MM.1S (cell line): Measurements from ENCODE around the gene COX14.
"Not testable (repeated sequence)": the region's sequence is repeated elsewhere in the genome, so short reads cannot be mapped to it uniquely, and the experiment has no call there.

ENCODE experiments used
- DNase-seq: peaks from one replicate; pipeline ENCODE4 v3.0.0-alpha.2; 2015
- H2AFZ ChIP-seq: fragments of 300-600 bp; sonication (generic); 2 replicates; pipeline ENCODE4 v1.6.0; 2016; ENCODE audit warnings: antibody characterized with exemption, low read length
- H3F3A ChIP-seq: fragments of 300-600 bp; sonication (generic); 2 replicates; pipeline ENCODE4 v1.6.1; 2016; ENCODE audit warnings: mild to moderate bottlenecking, antibody characterized with exemption, low read length, moderate library complexity, mixed read lengths; ENCODE audit not compliant: insufficient read depth
- H3K27ac ChIP-seq: fragments of 300-600 bp; sonication (generic); 2 replicates; pipeline ENCODE4 v1.5.1; 2016; ENCODE audit warnings: mild to moderate bottlenecking, low read length
- H3K27me3 ChIP-seq: fragments of 300-600 bp; sonication (generic); replicated peaks from 2 replicates; pipeline ENCODE4 v1.6.0; 2016; ENCODE audit warnings: low read length; ENCODE audit not compliant: insufficient read depth
- H3K36me3 ChIP-seq: fragments of 300-600 bp; sonication (generic); replicated peaks from 2 replicates; pipeline ENCODE4 v1.6.1; 2016; ENCODE audit warnings: mild to moderate bottlenecking, low read length, mixed read lengths; ENCODE audit not compliant: insufficient read depth
- H3K4me1 ChIP-seq: fragments of 300-600 bp; sonication (generic); 2 replicates; pipeline ENCODE4 v1.6.1; 2016; ENCODE audit warnings: low read length, mixed read lengths
- H3K4me2 ChIP-seq: fragments of 300-600 bp; sonication (generic); 2 replicates; pipeline ENCODE4 v1.6.0; 2016; ENCODE audit warnings: low read depth, low read length
- H3K4me3 ChIP-seq: fragments of 300-600 bp; sonication (generic); 2 replicates; pipeline ENCODE4 v1.5.1; 2016; ENCODE audit warnings: low read length, mixed read lengths
- H3K79me2 ChIP-seq: fragments of 300-600 bp; sonication (generic); 2 replicates; pipeline ENCODE4 v1.6.1; 2016; ENCODE audit warnings: mixed run types, low read length, mixed read lengths
- H3K9ac ChIP-seq: fragments of 300-600 bp; sonication (generic); 2 replicates; pipeline ENCODE4 v1.6.1; 2016; ENCODE audit warnings: low read length, mixed read lengths
- H3K9me2 ChIP-seq: fragments of 300-600 bp; sonication (generic); replicated peaks from 2 replicates; pipeline ENCODE4 v1.6.1; 2016; ENCODE audit warnings: mild to moderate bottlenecking, low read length, mixed read lengths; ENCODE audit not compliant: insufficient read depth
- H3K9me3 ChIP-seq: fragments of 300-600 bp; sonication (generic); replicated peaks from 2 replicates; pipeline ENCODE4 v1.6.1; 2016; ENCODE audit warnings: mild to moderate bottlenecking, low read length, mixed read lengths; ENCODE audit not compliant: insufficient read depth
- H4K20me1 ChIP-seq: fragments of 300-600 bp; sonication (generic); 2 replicates; pipeline ENCODE4 v1.6.1; 2016; ENCODE audit warnings: mild to moderate bottlenecking, low read length, moderate library complexity, mixed read lengths; ENCODE audit not compliant: insufficient read depth
- EZH2 ChIP-seq: fragments of 300-600 bp; sonication (generic); optimal IDR thresholded peaks from 2 replicates; pipeline ENCODE3; 2017; ENCODE audit warnings: low read depth, mild to moderate bottlenecking, antibody characterized with exemption, low read length, mixed read lengths
- EZH2phosphoT487 ChIP-seq: fragments of 300-600 bp; sonication (generic); IDR thresholded peaks from 2 replicates; pipeline ENCODE4 v1.6.1; 2018; ENCODE audit warnings: antibody characterized with exemption, low read length
- TF ChIP-seq, protein P1 (sequence below): fragments of 300-600 bp; sonication (generic); IDR thresholded peaks from 2 replicates; pipeline ENCODE4 v1.5.1; 2016; ENCODE audit warnings: antibody characterized with exemption, low read length, mixed read lengths

COX14 gene

DNA sequence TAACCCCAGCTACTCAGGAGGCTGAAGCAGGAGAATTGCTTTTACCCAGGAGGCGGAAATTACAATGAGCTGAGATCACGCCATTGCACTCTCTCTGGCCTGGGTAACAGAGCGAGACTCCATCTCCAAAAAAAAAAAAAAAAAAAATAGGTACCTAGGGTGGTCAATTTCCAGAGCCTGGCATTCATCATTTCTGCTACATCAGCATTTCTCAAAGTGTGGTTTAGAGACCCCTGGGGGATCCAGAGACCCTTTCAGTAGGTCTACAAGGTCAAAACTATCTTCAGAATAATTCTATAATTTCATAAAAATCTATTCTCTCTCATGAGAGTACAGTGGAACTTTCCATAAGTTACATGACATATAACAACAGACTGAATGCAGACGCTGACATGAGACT is 35.2 kb downstream of the COX14 start:
- no peaks in the 10 kb centered on the region for H3K9me2 ChIP-seq
- H3K4me2 ChIP-seq = no peak overlapping the region
- no peaks in the 10 kb centered on the region for H3K27me3 ChIP-seq
- no peaks in the 10 kb centered on the region for H4K20me1 ChIP-seq
- H3K4me1 ChIP-seq = no peaks in the 10 kb centered on the region
- H3F3A ChIP-seq = no peaks in the 10 kb centered on the region
- H3K9me3 ChIP-seq = no peaks in the 10 kb centered on the region
- no peak overlapping the region for H2AFZ ChIP-seq
- no peaks in the 10 kb centered on the region for H3K79me2 ChIP-seq
- DNase-seq = no peak
- H3K9ac ChIP-seq = no peak overlapping the region
- H3K27ac ChIP-seq = no peak overlapping the region
- H3K36me3 ChIP-seq = no peaks in the 10 kb centered on the region
- H3K4me3 ChIP-seq = no peak overlapping the region
- TF ChIP-seq, protein P1, sequence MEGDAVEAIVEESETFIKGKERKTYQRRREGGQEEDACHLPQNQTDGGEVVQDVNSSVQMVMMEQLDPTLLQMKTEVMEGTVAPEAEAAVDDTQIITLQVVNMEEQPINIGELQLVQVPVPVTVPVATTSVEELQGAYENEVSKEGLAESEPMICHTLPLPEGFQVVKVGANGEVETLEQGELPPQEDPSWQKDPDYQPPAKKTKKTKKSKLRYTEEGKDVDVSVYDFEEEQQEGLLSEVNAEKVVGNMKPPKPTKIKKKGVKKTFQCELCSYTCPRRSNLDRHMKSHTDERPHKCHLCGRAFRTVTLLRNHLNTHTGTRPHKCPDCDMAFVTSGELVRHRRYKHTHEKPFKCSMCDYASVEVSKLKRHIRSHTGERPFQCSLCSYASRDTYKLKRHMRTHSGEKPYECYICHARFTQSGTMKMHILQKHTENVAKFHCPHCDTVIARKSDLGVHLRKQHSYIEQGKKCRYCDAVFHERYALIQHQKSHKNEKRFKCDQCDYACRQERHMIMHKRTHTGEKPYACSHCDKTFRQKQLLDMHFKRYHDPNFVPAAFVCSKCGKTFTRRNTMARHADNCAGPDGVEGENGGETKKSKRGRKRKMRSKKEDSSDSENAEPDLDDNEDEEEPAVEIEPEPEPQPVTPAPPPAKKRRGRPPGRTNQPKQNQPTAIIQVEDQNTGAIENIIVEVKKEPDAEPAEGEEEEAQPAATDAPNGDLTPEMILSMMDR = no peak
- TF ChIP-seq EZH2phosphoT487 (no peak), EZH2 (no peak)

DNA sequence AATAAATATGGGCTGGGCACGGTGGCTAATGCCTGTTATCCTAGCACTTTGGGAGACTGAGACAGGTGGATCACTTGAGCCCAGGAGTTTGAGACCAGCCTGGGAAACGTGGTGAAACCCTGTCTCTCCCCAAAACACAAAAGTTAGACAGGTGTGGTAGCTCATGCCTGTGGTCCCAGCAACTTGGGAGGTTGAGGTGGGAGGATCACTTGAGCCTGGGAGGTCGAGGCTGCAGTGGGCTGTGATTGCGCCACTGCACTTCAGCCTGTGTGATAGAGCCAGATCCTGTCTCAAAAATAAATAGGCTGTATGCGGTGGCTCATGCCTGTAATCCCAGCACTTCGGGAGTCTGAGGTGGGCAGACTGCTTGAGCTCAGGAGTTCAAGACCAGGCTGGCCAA is 36.0 kb downstream of the COX14 start:
- H3K36me3 ChIP-seq, H3K4me2 ChIP-seq, H2AFZ ChIP-seq, H3K9me3 ChIP-seq, H3K9me2 ChIP-seq, DNase-seq, H3K9ac ChIP-seq, H3K27me3 ChIP-seq, H3F3A ChIP-seq, H4K20me1 ChIP-seq, H3K27ac ChIP-seq, H3K79me2 ChIP-seq, H3K4me3 ChIP-seq, H3K4me1 ChIP-seq: not testable (repeated sequence)

DNA sequence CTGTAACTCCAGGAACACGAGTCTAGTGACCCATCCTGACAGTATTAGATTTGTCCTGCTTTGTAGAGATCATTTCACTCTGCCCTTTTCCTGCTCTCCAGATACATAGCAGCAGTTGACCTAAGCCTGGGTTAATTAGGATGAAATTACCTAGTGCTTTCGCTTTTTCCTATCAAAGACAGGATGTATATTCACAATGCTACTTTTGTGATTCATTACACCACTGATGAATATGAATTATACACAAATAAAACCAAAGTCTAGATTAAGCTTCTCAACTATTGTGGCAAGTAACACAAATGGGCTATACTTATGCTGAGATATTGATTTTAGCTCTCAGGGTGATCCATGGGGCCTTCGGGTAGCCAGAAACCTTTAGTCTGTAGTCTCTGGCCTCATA is 37.3 kb downstream of the COX14 start:
- H3K9me3 ChIP-seq = no peaks in the 10 kb centered on the region
- H3K79me2 ChIP-seq = no peaks in the 10 kb centered on the region
- H3K4me3 ChIP-seq = no peak overlapping the region
- no peak overlapping the region for H2AFZ ChIP-seq
- H3K9ac ChIP-seq = no peak overlapping the region
- H3K36me3 ChIP-seq = no peaks in the 10 kb centered on the region
- TF ChIP-seq EZH2phosphoT487 = no peak
- TF ChIP-seq, protein P1 = no peak
- no peak for TF ChIP-seq EZH2
- H3F3A ChIP-seq = no peaks in the 10 kb centered on the region
- H3K4me1 ChIP-seq = no peaks in the 10 kb centered on the region
- H4K20me1 ChIP-seq = no peaks in the 10 kb centered on the region
- H3K27me3 ChIP-seq = no peaks in the 10 kb centered on the region
- DNase-seq = no peak
- no peak overlapping the region for H3K4me2 ChIP-seq
- H3K27ac ChIP-seq = no peak overlapping the region
- H3K9me2 ChIP-seq = no peaks in the 10 kb centered on the region

DNA sequence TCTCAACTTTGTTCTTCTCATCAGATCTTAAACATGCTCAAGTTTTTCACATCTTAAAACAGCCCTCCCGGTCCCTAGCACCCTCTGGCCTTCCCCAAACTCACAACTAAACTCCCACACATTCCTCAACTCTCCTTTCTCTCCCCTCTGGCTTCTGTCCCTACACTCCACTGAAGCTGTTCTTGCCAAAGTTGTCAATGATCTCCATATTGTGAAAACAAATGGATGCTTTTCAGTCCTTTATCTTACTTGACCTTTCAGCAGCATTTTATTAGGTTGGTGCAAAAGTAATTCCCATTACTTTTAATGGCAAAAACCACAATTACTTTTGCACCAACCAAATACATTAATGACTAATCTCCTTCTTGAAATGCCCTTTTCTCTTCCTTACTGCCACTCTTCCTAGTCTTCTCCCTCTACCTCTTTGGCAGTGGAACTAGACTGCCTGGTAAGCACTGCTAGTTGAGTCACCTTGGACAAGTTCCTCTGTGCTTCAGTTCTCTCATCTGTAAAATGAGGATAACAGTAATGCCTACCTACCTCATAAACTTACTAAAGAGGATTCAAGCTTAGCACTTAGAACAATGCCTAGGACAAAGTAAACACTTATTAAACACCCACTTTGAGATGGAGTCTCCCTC is 39.1 kb downstream of the COX14 start:
- TF ChIP-seq EZH2 = no peak
- TF ChIP-seq EZH2phosphoT487 = no peak
- TF ChIP-seq, protein P1 = no peak
- H3K4me1 ChIP-seq = no peaks in the 10 kb centered on the region
- H2AFZ ChIP-seq = no peak overlapping the region
- no peak overlapping the region for H3K27ac ChIP-seq
- no peaks in the 10 kb centered on the region for H3K9me2 ChIP-seq
- H3K4me2 ChIP-seq = no peak overlapping the region
- H3K36me3 ChIP-seq = no peaks in the 10 kb centered on the region
- no peaks in the 10 kb centered on the region for H3K27me3 ChIP-seq
- no peaks in the 10 kb centered on the region for H3K9me3 ChIP-seq
- no peaks in the 10 kb centered on the region for H3F3A ChIP-seq
- H3K4me3 ChIP-seq = no peak overlapping the region
- H3K79me2 ChIP-seq = no peaks in the 10 kb centered on the region
- no peak for DNase-seq
- no peak overlapping the region for H3K9ac ChIP-seq
- H4K20me1 ChIP-seq = no peaks in the 10 kb centered on the region

DNA sequence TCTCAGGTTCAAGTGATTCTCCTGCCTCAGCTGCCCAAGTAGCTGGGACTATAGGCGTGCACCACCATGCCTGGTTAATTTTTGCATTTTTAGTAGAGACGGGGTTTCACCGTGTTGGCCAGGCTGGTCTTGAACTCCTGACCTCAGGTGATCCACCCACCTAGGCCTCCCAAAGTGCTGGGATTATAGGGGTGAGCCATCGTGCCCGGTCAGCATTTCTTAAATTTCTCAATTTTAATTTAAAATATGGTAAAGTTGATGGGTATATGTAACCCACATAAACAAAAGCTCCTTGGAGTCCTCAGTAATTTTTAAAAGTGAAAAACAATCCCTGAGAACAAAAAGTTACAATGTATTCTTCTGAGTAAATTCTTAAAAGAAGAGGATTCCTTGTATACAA is 42.9 kb downstream of the COX14 start:
- not testable (repeated sequence) for H3K4me3 ChIP-seq, H3F3A ChIP-seq, DNase-seq, H3K9ac ChIP-seq, H4K20me1 ChIP-seq, H3K4me1 ChIP-seq, H3K79me2 ChIP-seq, H3K9me3 ChIP-seq, H2AFZ ChIP-seq, H3K27ac ChIP-seq, H3K36me3 ChIP-seq, H3K4me2 ChIP-seq, H3K9me2 ChIP-seq, H3K27me3 ChIP-seq
